WTC11 (cell line): ENCODE results near the gene PTH1R.

ENCODE experiments used
- ETV6 ChIP-seq: sonication (generic); formaldehyde crosslinking; IDR thresholded peaks from 2 replicates; pipeline ENCODE4 v1.8.1; 2022; ENCODE audit warnings: mild to moderate bottlenecking, missing genetic modification reagents
- TF ChIP-seq, protein P1 (sequence below): fragments of 200-600 bp; IDR thresholded peaks from 2 replicates; pipeline ENCODE4 v1.8.0; 2022; ENCODE audit warnings: antibody characterized with exemption
- TF ChIP-seq, protein P2 (sequence below): sonication (generic); formaldehyde crosslinking; IDR thresholded peaks from 2 replicates; pipeline ENCODE4 v1.8.1; 2022; ENCODE audit warnings: mild to moderate bottlenecking, missing genetic modification reagents, moderate library complexity, borderline replicate concordance
- TF ChIP-seq, protein P3 (sequence below): sonication (generic); formaldehyde crosslinking; conservative IDR thresholded peaks from 2 replicates; pipeline ENCODE4 v1.8.1; 2022; ENCODE audit warnings: mild to moderate bottlenecking, missing genetic modification reagents
- TF ChIP-seq, protein P4 (sequence below): sonication (generic); formaldehyde crosslinking; IDR thresholded peaks from 2 replicates; pipeline ENCODE4 v1.8.1; 2022; ENCODE audit warnings: low read depth, missing genetic modification reagents, borderline replicate concordance
- TF ChIP-seq, protein P5 (sequence below): sonication (generic); formaldehyde crosslinking; IDR thresholded peaks from 2 replicates; pipeline ENCODE4 v1.8.1; 2023; ENCODE audit warnings: mild to moderate bottlenecking, moderate library complexity, missing genetic modification reagents

DNA sequence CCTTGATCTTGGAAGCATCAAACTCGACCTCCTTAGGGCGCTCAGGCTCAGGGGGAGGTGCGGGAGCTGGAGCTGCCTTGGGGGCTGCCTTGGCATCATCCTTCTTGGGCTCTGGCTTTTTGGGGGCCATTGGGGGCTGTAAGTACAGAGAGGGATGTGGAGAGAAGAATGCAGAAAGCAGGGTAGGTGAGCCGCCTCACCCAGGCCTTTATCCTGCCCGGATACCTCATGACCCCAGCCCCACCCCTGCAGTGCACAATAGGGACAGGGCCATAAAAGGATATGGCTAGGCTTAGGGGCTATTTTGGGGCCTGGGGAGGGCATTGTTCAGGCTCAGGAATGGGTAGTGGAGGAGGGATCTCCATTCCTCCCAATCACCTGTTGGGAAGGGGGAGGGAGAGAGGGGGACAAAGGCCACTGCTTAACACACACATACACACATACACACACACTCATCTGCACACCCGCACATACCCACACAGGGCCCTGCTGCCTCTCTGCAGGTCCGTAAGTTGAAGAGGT, 14.2 kb upstream of the PTH1R start, which contains the start of gene MYL3:
- TF ChIP-seq, protein P1, sequence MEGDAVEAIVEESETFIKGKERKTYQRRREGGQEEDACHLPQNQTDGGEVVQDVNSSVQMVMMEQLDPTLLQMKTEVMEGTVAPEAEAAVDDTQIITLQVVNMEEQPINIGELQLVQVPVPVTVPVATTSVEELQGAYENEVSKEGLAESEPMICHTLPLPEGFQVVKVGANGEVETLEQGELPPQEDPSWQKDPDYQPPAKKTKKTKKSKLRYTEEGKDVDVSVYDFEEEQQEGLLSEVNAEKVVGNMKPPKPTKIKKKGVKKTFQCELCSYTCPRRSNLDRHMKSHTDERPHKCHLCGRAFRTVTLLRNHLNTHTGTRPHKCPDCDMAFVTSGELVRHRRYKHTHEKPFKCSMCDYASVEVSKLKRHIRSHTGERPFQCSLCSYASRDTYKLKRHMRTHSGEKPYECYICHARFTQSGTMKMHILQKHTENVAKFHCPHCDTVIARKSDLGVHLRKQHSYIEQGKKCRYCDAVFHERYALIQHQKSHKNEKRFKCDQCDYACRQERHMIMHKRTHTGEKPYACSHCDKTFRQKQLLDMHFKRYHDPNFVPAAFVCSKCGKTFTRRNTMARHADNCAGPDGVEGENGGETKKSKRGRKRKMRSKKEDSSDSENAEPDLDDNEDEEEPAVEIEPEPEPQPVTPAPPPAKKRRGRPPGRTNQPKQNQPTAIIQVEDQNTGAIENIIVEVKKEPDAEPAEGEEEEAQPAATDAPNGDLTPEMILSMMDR, result no peak
- TF ChIP-seq, protein P2, sequence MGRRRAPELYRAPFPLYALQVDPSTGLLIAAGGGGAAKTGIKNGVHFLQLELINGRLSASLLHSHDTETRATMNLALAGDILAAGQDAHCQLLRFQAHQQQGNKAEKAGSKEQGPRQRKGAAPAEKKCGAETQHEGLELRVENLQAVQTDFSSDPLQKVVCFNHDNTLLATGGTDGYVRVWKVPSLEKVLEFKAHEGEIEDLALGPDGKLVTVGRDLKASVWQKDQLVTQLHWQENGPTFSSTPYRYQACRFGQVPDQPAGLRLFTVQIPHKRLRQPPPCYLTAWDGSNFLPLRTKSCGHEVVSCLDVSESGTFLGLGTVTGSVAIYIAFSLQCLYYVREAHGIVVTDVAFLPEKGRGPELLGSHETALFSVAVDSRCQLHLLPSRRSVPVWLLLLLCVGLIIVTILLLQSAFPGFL, result no peak
- TF ChIP-seq, protein P3, sequence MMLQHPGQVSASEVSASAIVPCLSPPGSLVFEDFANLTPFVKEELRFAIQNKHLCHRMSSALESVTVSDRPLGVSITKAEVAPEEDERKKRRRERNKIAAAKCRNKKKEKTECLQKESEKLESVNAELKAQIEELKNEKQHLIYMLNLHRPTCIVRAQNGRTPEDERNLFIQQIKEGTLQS (CRISPR knock-in tag), result no peak
- no peak for TF ChIP-seq ETV6 (CRISPR knock-in tag)
- TF ChIP-seq, protein P4, sequence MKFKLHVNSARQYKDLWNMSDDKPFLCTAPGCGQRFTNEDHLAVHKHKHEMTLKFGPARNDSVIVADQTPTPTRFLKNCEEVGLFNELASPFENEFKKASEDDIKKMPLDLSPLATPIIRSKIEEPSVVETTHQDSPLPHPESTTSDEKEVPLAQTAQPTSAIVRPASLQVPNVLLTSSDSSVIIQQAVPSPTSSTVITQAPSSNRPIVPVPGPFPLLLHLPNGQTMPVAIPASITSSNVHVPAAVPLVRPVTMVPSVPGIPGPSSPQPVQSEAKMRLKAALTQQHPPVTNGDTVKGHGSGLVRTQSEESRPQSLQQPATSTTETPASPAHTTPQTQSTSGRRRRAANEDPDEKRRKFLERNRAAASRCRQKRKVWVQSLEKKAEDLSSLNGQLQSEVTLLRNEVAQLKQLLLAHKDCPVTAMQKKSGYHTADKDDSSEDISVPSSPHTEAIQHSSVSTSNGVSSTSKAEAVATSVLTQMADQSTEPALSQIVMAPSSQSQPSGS (CRISPR knock-in tag), result no peak
- TF ChIP-seq, protein P5, sequence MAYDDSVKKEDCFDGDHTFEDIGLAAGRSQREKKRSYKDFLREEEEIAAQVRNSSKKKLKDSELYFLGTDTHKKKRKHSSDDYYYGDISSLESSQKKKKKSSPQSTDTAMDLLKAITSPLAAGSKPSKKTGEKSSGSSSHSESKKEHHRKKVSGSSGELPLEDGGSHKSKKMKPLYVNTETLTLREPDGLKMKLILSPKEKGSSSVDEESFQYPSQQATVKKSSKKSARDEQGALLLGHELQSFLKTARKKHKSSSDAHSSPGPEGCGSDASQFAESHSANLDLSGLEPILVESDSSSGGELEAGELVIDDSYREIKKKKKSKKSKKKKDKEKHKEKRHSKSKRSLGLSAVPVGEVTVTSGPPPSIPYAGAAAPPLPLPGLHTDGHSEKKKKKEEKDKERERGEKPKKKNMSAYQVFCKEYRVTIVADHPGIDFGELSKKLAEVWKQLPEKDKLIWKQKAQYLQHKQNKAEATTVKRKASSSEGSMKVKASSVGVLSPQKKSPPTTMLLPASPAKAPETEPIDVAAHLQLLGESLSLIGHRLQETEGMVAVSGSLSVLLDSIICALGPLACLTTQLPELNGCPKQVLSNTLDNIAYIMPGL (CRISPR knock-in tag), result no peak
